Type B pancreatic cell (in vitro differentiated cells): ENCODE results near the gene KIF26A. TPM values are rescaled to one million over a fixed set of nuclear protein-coding genes. Genes with fewer than 3 reads are reported as not detected.

Experiments
- DNase-seq: peaks from one replicate; pipeline ENCODE4 v3.0.0; 2021; ENCODE audit warnings: mixed read lengths; ENCODE audit not compliant: unreplicated experiment; ENCODE audit errors: extremely low spot score
- H3K27ac Mint-ChIP-seq: 2 replicates; pipeline ENCODE4 v1.8.0; 2021; ENCODE audit warnings: mild to moderate bottlenecking, mixed read lengths
- H3K27me3 Mint-ChIP-seq: 2 replicates; pipeline ENCODE4 v1.8.0; 2021; ENCODE audit warnings: mixed read lengths
- H3K36me3 Mint-ChIP-seq: 2 replicates; pipeline ENCODE4 v1.8.0; 2021; ENCODE audit warnings: mixed read lengths
- H3K4me1 Mint-ChIP-seq: one replicate; pipeline ENCODE4 v1.8.0; 2021; ENCODE audit warnings: mixed read lengths; ENCODE audit not compliant: unreplicated experiment
- H3K4me3 Mint-ChIP-seq: 2 replicates; pipeline ENCODE4 v1.8.0; 2021; ENCODE audit warnings: mild to moderate bottlenecking, mixed read lengths
- H3K9me3 Mint-ChIP-seq: 2 replicates; pipeline ENCODE4 v1.8.0; 2021; ENCODE audit warnings: mixed read lengths
- total RNA-seq: library from RNA; stranded (reverse); gene quantifications from 2 replicates; pipeline ENCODE4 v1.2.1, GENCODE V29; 2021; ENCODE audit warnings: low replicate concordance
- TF ChIP-seq, protein P1 (sequence below): fragments of 200-600 bp; sonication (generic); conservative IDR thresholded peaks from 2 replicates; pipeline ENCODE4 v1.5.0; 2021; ENCODE audit warnings: antibody characterized with exemption, mild to moderate bottlenecking

The KIF26A gene
- total RNA-seq, 1 donor from 2014 or later = 23.4 TPM

DNA sequence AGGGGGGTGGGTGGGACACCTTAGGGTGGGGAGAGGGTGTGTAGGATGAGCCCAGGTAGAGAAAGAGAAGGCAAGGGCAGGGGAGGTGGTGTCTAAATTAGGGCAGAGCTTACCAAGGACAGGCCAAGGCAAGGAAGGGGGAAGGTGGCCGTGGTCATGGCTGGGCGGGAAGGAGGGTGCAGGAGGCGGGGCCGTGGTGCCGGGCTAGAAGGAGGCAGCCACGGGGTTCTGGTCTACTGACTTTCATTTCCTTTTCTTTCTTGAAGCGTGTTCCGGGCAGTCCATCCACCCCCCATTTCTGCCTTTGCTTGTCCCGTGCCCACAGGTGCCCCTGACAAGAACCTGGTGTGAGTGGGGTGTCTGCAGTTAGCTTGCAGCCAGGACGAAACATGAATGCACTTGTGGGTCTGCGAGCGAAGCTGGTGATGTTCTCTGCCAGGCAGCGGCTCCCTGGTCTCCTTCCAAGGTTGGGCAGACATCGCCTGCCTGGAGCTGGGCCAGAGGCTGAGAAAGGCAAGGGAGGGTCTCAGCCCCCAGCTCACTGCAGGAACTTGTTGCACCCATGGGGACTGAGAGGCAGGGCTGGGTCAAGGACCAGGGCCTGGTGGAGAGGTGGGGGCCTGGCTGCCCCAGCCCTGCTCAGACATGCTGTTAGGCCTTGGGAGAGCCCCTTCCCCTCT, 58.2 kb downstream of the KIF26A start:
- TF ChIP-seq, protein P1, sequence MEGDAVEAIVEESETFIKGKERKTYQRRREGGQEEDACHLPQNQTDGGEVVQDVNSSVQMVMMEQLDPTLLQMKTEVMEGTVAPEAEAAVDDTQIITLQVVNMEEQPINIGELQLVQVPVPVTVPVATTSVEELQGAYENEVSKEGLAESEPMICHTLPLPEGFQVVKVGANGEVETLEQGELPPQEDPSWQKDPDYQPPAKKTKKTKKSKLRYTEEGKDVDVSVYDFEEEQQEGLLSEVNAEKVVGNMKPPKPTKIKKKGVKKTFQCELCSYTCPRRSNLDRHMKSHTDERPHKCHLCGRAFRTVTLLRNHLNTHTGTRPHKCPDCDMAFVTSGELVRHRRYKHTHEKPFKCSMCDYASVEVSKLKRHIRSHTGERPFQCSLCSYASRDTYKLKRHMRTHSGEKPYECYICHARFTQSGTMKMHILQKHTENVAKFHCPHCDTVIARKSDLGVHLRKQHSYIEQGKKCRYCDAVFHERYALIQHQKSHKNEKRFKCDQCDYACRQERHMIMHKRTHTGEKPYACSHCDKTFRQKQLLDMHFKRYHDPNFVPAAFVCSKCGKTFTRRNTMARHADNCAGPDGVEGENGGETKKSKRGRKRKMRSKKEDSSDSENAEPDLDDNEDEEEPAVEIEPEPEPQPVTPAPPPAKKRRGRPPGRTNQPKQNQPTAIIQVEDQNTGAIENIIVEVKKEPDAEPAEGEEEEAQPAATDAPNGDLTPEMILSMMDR = no peak

DNA sequence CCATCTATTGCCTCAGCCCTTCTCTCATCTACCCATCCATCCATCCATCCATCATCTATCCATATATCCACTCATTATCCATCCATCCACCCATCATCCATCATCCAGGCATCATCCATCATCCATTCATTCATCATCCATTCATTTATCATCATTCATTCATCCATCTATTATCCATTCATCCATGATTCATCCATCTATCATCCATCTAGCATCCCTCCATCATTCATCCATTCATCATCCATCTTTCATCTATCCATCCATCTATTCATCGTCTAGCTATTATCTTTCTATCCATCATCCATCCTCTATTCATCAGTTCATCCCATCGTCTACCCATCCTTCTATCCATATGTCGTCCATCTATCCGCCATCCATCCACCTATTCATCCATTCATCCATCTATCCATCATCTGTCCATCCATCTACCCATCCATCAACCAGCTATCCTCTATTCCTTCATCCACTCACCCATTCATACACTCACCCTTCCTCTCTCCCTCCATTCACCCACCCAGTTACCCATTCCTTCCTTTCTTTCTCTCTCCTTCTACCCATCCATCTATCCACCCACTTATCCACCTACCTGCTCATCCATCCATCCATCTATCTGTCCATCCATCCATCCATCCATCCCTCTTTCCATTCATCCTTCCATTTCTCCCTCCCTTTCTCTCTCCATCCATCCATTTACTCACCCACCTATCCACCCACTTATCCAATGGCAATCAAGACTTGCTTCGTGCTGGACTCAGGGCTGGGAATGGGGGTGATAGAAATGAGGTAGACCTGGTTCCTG, 59.3 kb downstream of the KIF26A start:
- TF ChIP-seq, protein P1 = no peak
- Mint-ChIP-seq H3K36me3 (no peaks in the 10 kb centered on the region), H3K27me3 (peaks cover 10% of the 10 kb centered on the region), H3K27ac (no peak overlapping the region), H3K4me3 (no peak overlapping the region), H3K9me3 (no peaks in the 10 kb centered on the region), H3K4me1 (peaks cover 9% of the 10 kb centered on the region)
- DNase-seq = no peak

More for the DNA sequence above, 58.2 kb downstream of the KIF26A start:
- H3K9me3 Mint-ChIP-seq = no peaks in the 10 kb centered on the region
- no peaks in the 10 kb centered on the region for H3K36me3 Mint-ChIP-seq
- H3K4me3 Mint-ChIP-seq = no peak overlapping the region
- no peak overlapping the region for H3K27ac Mint-ChIP-seq
- H3K27me3 Mint-ChIP-seq = peaks cover 10% of the 10 kb centered on the region
- DNase-seq = no peak
- H3K4me1 Mint-ChIP-seq = peaks cover 9% of the 10 kb centered on the region

DNA sequence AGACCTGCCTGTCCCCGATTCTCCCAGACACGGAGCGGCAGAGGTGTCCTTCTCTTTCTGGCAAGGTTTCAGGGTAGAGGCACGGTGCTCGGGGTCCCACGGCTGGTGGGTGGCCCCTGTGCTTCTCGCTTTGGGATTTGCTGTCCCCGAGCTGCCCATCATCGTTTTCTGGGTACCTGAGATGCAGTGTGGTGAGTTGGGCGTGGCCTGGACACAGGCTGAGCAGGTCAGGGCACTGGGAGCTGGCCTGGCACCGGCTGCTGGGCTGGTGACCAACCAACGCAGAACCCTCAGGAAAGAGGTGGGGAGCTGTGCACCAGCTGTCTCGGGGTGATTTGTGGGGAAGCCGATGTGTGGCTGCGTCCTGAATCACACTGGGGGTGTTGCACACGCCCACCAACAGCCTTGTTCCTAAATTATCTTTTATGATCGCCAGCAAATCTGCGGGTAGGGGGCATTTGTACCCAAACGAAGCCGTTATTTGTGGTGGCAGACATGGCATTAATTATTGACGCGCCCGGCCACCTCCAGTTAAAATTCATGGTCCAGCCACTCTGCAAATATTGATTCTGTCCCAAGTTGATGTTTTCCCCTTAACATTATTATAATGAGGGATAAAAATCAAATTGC, 61.0 kb downstream of the KIF26A start:
- H3K4me1 Mint-ChIP-seq = peaks cover 9% of the 10 kb centered on the region
- no peaks in the 10 kb centered on the region for H3K36me3 Mint-ChIP-seq
- peaks cover 8% of the 10 kb centered on the region for H3K27me3 Mint-ChIP-seq
- no peak overlapping the region for H3K4me3 Mint-ChIP-seq
- no peaks in the 10 kb centered on the region for H3K9me3 Mint-ChIP-seq
- TF ChIP-seq, protein P1 = no peak
- H3K27ac Mint-ChIP-seq = no peak overlapping the region
- no peak for DNase-seq

DNA sequence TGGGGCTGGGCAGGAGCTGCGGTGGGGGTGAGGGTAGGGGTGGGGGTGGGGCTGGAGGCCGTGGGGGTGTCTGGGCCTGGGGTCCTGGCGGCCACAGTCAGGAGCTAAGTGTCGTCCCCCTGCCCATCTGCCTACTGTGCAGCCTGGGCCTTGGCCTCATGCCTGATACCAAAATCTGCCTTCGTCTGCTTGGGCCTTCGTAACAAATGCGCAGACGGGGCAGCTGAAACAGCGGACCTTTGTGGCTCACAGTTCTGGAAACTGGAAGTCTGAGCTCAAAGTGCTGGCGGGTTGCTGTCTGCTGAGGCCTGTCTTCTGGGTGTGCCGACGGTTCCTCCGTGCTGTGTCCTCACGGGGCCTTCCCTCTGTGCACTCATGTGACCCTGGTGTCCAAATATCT, 61.7 kb downstream of the KIF26A start:
- Mint-ChIP-seq H3K27me3 (peaks cover 6% of the 10 kb centered on the region), H3K36me3 (no peaks in the 10 kb centered on the region), H3K4me3 (no peak overlapping the region), H3K9me3 (no peaks in the 10 kb centered on the region), H3K27ac (no peak overlapping the region), H3K4me1 (peaks cover 9% of the 10 kb centered on the region)
- TF ChIP-seq, protein P1 = no peak
- no peak for DNase-seq

DNA sequence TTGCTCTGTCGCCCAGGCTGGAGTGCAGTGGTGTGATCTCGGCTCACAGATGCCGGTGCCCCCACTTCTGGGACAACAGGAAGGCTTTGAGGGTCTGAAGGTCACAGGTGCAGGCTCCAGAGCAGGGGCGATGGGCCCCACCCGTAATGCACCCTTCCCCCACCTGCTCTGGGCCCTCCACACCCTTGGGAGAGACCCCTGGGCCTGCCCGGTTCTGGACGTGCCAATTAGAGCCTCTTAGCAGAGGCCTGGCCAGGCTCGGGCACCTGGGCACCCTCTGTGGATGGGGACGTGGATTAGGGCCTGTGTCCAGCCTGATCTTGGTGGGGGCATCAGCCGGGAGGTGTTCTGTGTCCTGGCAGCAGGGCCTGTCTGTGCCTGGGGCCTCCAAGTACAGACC, 62.2 kb downstream of the KIF26A start:
- Mint-ChIP-seq H3K27me3 (peaks cover 6% of the 10 kb centered on the region), H3K27ac (no peak overlapping the region), H3K4me3 (no peak overlapping the region), H3K9me3 (no peaks in the 10 kb centered on the region), H3K4me1 (peaks cover 7% of the 10 kb centered on the region), H3K36me3 (no peaks in the 10 kb centered on the region)
- DNase-seq = no peak
- TF ChIP-seq, protein P1 = no peak
